Measurements from ENCODE around the gene OR13C3.

GRCh38 chr9:104506565-104506964, 30.1 kb downstream of the OR13C3 start:
- TF ChIP-seq CTCF (conservative IDR thresholded peaks at IDR 0.05; ENCODE audit: low read depth, low read length) (no peak), MXI1 (IDR thresholded peaks at IDR 0.05; ENCODE audit: borderline replicate concordance, low read depth, low read length) (no peak), FOS (IDR thresholded peaks at IDR 0.05; ENCODE audit: low read depth, low read length) (no peak), POLR2A (IDR thresholded peaks at IDR 0.05; ENCODE audit: low read depth, low read length) (no peak), CEBPB (IDR thresholded peaks at IDR 0.05; ENCODE audit: low read depth, low read length) (no peak)
